GM13977 (cell line): ENCODE data around the gene FKBP8.
"Not testable (repeated sequence)": the region's sequence is repeated elsewhere in the genome, so short reads cannot be mapped to it uniquely, and the experiment has no call there.

Experiments used
- DNase-seq: peaks from one replicate; pipeline ENCODE4 v3.0.0; 2012; ENCODE audit warnings: low spot score
- in situ Hi-C: fragments of 300-500 bp; cut with MboI; formaldehyde crosslinking; loops from one replicate; pipeline ENCODE4 v1.12.0; 2022; ENCODE audit warnings: low sequenced_read_pairs, low pct_unique_long_range_greater_than_20kb, mixed read lengths, inconsistent platforms; ENCODE audit not compliant: unreplicated experiment
- TF ChIP-seq, protein P1 (sequence below): IDR thresholded peaks from 2 replicates; pipeline ENCODE4 v1.5.1; 2012; ENCODE audit warnings: mild to moderate bottlenecking, control low read depth; ENCODE audit not compliant: insufficient read depth; ENCODE audit errors: extremely low read depth, missing control alignments

The FKBP8 gene

DNA sequence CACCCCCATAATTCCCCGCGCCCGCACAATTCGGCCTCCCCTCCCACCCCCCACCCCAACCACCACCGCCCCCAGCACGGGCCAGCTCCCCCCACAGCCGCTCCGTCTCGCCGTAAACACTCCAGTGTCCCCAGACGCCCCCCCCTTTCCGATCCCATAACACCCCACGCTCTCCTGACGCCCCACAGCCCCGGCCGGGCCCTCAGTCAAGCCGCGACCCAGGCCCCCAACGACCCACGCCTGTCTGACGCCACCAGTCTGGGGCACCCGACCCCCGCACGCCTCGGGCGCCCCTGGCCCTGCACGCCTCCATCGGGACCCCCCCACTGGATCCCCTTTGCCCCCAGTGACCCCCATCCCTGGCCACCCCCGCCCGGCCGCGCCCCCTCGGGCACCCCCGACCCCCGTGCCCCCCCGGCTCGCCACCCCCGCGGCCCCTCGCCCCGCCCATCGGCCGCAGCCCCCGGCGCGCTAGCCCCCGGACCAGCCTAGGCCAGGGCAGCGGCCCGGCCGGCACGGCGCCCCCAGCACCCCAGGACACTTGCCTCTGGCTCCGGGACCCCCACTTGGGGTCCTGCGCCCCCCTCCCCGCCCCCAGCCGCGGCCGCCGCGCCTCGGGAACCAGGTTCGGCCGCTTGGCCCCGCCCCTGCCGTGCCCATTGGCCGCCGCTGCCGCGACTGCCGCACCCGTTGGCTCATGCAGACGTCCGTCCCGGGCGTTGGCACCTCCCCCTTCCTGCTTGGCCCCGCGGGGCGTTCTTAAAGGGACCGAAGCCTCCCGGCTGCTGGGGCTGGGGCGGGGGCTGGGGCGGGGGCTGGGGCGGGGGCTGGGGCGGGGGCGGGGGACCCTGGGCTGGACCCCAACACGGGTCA is at the start of gene FKBP8:
TSS of gene FKBP8 (minus strand) at position 633 of the 873 bp plus-strand sequence. CDS start 1,603 bp downstream, outside the sequence.
- TF ChIP-seq, protein P1, sequence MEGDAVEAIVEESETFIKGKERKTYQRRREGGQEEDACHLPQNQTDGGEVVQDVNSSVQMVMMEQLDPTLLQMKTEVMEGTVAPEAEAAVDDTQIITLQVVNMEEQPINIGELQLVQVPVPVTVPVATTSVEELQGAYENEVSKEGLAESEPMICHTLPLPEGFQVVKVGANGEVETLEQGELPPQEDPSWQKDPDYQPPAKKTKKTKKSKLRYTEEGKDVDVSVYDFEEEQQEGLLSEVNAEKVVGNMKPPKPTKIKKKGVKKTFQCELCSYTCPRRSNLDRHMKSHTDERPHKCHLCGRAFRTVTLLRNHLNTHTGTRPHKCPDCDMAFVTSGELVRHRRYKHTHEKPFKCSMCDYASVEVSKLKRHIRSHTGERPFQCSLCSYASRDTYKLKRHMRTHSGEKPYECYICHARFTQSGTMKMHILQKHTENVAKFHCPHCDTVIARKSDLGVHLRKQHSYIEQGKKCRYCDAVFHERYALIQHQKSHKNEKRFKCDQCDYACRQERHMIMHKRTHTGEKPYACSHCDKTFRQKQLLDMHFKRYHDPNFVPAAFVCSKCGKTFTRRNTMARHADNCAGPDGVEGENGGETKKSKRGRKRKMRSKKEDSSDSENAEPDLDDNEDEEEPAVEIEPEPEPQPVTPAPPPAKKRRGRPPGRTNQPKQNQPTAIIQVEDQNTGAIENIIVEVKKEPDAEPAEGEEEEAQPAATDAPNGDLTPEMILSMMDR = no peak
- DNase-seq = peak; percentile 99
- in situ Hi-C loops = no loop called here

DNA sequence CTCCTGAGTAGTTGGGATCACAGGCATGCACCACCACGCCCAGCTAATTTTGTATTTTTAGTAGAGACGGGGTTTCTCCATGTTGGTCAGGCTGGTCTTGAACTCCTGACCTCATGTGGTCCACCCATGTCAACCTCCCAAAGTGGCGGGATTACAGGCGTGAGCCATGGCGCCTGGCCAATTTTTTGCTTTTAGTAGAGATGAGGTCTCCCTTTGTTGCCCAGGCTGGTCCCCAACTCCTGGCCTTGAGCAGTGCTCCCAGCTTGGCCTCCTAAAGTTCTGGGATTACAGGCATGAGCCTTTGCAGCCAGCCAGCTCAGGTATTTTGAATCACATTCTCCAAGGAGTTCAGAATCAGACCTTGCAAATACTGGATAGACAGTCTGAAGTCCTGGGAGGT is 49.4 kb upstream of the FKBP8 start:
- in situ Hi-C loops, DNase-seq: not testable (repeated sequence)

DNA sequence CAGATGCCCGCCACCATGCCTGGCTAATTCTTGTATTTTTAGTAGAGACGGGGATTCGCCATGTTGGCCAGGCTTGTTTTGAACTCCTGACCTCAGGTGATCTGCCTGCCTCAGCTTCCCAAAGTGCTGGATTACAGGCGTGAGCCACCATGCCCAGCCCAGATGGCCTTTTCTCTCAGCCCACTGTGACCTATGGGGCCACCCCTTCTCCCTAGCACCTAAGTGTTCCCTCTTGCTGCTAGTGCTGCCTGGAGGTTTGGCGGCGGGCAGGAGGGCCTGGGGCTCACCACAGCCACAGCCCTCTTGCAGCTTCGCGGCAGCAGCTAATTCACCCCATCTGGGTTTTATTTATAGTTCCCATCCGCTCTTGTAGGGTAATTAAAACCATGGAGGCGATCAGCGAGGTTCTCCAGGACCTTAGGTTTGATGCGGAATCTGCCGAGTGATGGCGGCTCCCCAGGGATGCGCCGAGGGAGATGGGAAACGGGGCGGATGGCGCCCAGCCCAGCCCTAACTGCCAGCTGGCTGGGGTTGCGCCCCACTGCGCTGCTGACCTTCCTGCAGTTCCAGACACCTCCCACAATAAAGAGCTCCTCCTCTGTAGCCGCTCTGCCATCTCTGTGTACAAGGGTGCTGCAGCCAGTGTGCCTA is 48.5 kb upstream of the FKBP8 start:
- in situ Hi-C loops = no loop called here
- TF ChIP-seq, protein P1 = no peak
- DNase-seq = no peak

DNA sequence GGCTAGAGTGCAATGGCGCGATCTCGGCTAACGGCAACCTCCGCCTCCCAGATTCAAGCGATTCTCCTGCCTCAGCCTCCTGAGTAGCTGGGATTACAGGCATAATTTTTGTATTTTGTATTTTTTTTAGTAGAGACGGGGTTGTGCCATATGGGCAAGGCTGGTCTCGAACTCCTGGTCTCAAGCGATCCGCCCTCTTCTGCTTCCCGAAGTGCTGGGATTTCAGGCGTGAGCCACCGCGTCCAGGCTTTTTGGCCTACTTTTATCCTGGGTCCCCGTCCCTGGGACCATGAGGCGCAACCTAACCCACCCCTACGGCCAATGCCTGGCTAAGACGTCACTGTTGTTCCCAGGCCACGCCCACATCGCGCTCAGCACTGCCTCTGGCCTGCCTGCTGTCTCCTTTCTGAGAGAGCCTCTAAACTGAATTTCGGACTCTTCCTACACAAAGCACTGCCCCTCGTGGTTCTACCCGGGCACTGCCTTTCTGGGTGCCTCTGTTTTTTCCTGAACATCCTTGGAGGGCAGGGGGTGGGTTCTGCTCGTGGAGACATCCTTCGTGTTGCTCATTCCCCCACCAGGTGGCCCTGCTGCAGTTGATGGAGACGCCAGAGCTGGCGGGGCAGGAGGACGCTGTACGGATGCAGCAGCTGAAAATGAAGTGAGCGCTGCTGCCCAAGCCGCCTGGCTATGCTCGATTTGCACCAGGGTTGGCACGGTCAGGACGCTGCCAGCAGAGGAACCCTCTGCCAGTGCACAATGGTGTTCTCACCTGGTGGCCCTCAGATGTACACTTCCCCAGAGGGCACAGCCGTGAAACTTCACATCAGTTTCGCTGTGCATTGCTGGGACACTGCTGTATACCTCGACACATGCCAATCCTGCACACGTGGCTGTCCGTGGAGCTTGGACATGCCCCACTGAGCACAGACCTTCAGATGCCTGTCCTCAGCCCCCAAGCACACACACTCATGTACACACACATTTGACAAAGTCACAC is 47.2 kb upstream of the FKBP8 start:
- no peak for DNase-seq
- in situ Hi-C loops = no loop called here
- TF ChIP-seq, protein P1 = no peak

DNA sequence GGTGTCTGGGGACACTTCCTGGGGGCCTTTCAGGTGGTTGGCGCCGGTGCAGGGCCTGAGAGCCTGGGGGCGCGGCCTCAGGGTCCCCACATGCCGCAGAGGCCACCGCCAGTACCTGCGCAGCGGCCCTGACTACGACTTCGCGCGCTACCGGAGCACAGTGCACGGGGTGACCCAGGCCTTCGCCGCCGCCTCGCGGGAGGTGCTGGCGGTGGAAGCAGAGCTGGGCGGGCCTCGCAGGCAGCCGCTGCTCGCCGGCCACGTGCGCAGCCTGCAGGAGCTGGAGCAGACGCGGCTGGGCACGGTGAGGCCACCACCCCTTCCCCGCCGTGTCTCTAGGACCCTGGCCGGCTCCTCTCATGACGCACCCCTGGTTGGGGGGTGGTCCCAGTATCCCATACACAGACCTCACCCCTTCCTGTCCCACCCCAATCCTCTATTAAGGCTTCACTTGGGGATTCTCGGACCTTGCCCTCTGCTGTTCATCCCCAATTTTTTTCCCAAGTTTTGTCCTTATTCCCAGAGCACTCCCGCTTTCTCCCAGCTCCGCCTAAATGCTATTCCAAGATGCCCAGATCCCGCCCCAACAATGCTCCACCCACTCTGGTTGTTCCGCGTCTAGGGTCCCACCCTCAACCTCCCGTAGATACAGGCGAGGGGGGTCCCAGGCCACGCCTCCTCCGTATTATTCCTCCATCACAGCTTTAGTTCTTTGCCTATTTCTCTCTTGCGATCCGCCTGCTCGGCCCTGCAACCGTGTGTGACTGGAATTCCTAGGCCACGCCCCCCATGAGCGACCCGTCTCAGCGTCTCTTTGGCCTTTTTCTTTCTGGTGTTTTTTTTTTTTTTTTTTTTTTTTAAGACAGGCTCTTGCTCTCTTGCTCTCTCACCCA is 46.3 kb upstream of the FKBP8 start:
- in situ Hi-C loops = no loop called here
- TF ChIP-seq, protein P1 = peak; percentile 32
- peak; percentile 82 for DNase-seq

DNA sequence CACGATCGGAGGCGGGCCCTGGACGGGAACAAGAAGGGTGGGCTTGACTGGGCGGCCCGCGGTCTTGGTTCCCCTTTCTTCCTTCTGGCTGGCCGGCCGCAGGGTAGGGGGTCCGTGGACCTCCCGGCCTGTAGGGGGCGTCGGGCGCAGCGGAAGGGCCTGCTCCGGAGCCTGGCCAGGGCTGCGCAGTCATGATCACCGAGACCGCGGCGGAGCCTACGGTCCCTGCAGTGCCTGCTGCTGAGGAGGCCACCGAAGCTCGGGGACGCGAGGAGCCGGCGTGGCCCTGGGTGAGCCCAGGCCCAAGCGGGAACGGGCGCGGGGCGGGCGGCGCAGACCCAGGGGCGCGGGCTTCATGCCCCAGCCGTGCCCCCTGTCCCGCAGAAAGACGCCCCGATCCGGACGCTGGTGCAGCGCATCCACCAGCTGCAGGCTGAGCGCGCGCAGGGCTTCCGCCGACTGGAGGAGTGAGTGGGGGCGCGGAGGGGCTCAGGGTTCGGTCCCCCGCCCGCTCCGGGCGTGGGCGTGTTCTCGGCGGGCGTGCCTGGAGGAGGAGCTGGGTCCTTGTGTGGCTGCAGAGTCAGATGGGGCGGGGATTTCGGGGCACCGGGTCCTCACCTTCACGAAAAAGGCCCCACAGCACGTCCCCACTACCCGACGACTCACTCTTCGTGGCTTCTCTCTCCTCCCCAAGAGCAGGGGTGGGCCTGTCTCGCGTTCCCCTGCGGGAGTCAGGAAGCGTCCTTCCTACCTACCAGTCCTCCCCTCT is 45.4 kb upstream of the FKBP8 start, which contains the start of gene REX1BD:
TSS of gene REX1BD (plus strand) at position 188 of the 769 bp plus-strand sequence. CDS start at position 192, 4 bp downstream.
- TF ChIP-seq, protein P1 = peak; percentile 97
- peak; percentile 88 for DNase-seq
- in situ Hi-C loops = no loop called here
